Astrocyte (in vitro differentiated cells and primary cell): ENCODE measurements around the gene ADARB2. TPM values are rescaled to one million over a fixed set of nuclear protein-coding genes. Genes with fewer than 3 reads are reported as not detected.

Experiments used
- DNase-seq: peaks from one replicate; pipeline ENCODE4 v3.0.0-alpha.2; 2010; ENCODE audit warnings: low read depth
- FAIRE-seq: peaks from 2 replicates; lab custom pipeline; 2011; peaks lifted over from hg19 to GRCh38; lab: Jason Lieb, UNC
- H2AFZ ChIP-seq: 2 replicates; pipeline ENCODE4 v1.6.0; 2012; ENCODE audit warnings: low read depth, low read length, inconsistent platforms
- H3K27ac ChIP-seq: 2 replicates; pipeline ENCODE4 v1.5.1; 2011; ENCODE audit warnings: low read depth, low read length, inconsistent platforms
- H3K27me3 ChIP-seq: 2 replicates; pipeline ENCODE4 v1.6.0; 2011; ENCODE audit warnings: low read length, inconsistent platforms; ENCODE audit not compliant: insufficient read depth
- H3K36me3 ChIP-seq: 2 replicates; pipeline ENCODE4 v1.5.1; 2011; ENCODE audit warnings: low read length, inconsistent platforms; ENCODE audit not compliant: insufficient read depth
- H3K4me1 ChIP-seq: 2 replicates; pipeline ENCODE4 v1.5.1; 2011; ENCODE audit warnings: low read length, inconsistent platforms; ENCODE audit not compliant: insufficient read depth
- H3K4me2 ChIP-seq: 2 replicates; pipeline ENCODE4 v1.6.0; 2012; ENCODE audit warnings: low read length, inconsistent platforms
- H3K4me3 ChIP-seq: 2 replicates; pipeline ENCODE4 v1.5.1; 2011; ENCODE audit warnings: low read depth, mild to moderate bottlenecking, low read length, inconsistent platforms; ENCODE audit not compliant: insufficient read depth
- H3K79me2 ChIP-seq: 2 replicates; pipeline ENCODE4 v1.6.0; 2012; ENCODE audit warnings: mild to moderate bottlenecking, low read length, inconsistent platforms; ENCODE audit not compliant: insufficient read depth
- H3K9ac ChIP-seq: 2 replicates; pipeline ENCODE4 v1.6.0; 2012; ENCODE audit warnings: mild to moderate bottlenecking, low read length, inconsistent platforms
- H3K9me3 ChIP-seq: 2 replicates; pipeline ENCODE4 v1.5.1; 2012; ENCODE audit warnings: low read depth, mild to moderate bottlenecking, low read length, inconsistent platforms; ENCODE audit not compliant: insufficient read depth
- H4K20me1 ChIP-seq: 2 replicates; pipeline ENCODE4 v1.6.0; 2012; ENCODE audit warnings: low read length, inconsistent platforms; ENCODE audit not compliant: insufficient read depth
- H3K27ac Mint-ChIP-seq: one replicate; pipeline ENCODE4 v1.8.0; 2021; ENCODE audit warnings: mild to moderate bottlenecking, mixed read lengths; ENCODE audit not compliant: unreplicated experiment
- H3K27me3 Mint-ChIP-seq: one replicate; pipeline ENCODE4 v1.8.0; 2021; ENCODE audit warnings: low read depth, mixed read lengths; ENCODE audit not compliant: unreplicated experiment
- H3K36me3 Mint-ChIP-seq: one replicate; pipeline ENCODE4 v1.8.0; 2021; ENCODE audit warnings: low read depth, mixed read lengths; ENCODE audit not compliant: unreplicated experiment
- H3K4me1 Mint-ChIP-seq: one replicate; pipeline ENCODE4 v1.8.0; 2021; ENCODE audit warnings: low read depth, mixed read lengths; ENCODE audit not compliant: unreplicated experiment
- H3K4me3 Mint-ChIP-seq: one replicate; pipeline ENCODE4 v1.8.0; 2021; ENCODE audit warnings: mild to moderate bottlenecking, moderate library complexity, mixed read lengths; ENCODE audit not compliant: unreplicated experiment
- H3K9me3 Mint-ChIP-seq: one replicate; pipeline ENCODE4 v1.8.0; 2021; ENCODE audit warnings: mild to moderate bottlenecking, mixed read lengths; ENCODE audit not compliant: unreplicated experiment
- EZH2 ChIP-seq: IDR thresholded peaks from 2 replicates; pipeline ENCODE4 v1.6.1; 2012; ENCODE audit warnings: mild to moderate bottlenecking, low read length, inconsistent platforms; ENCODE audit not compliant: insufficient read depth
- total RNA-seq: library from RNA; stranded (reverse); gene quantifications from 2 replicates; pipeline ENCODE4 v1.2.1, GENCODE V29; 2021
- TF ChIP-seq, protein P1 (sequence below): IDR thresholded peaks from 2 replicates; pipeline ENCODE4 v1.5.1; 2011; ENCODE audit warnings: low read depth, mild to moderate bottlenecking, inconsistent platforms, low read length, moderate library complexity; ENCODE audit not compliant: insufficient read depth

ADARB2 gene
- total RNA-seq, 1 donor from 2014 or later: 0.18 TPM

- Histone ChIP-seq H3K4me1 (no peaks in the 10 kb centered on the region), H3K9ac (no peak overlapping the region), H3K27ac (no peak overlapping the region), H3K27me3 (no peaks in the 10 kb centered on the region), H2AFZ (no peak overlapping the region), H3K9me3 (peaks cover 11% of the 10 kb centered on the region), H3K79me2 (no peaks in the 10 kb centered on the region), H3K4me3 (no peak overlapping the region), H4K20me1 (no peaks in the 10 kb centered on the region), H3K4me2 (no peak overlapping the region), H3K36me3 (no peaks in the 10 kb centered on the region)
- Mint-ChIP-seq H3K36me3 (no peaks in the 10 kb centered on the region), H3K4me1 (peaks cover 8% of the 10 kb centered on the region), H3K27ac (no peak overlapping the region), H3K9me3 (peaks cover 10% of the 10 kb centered on the region), H3K27me3 (peaks cover 17% of the 10 kb centered on the region), H3K4me3 (no peak overlapping the region)
- FAIRE-seq: no peak
- no peak for DNase-seq
- TF ChIP-seq EZH2: no peak
- TF ChIP-seq, protein P1, sequence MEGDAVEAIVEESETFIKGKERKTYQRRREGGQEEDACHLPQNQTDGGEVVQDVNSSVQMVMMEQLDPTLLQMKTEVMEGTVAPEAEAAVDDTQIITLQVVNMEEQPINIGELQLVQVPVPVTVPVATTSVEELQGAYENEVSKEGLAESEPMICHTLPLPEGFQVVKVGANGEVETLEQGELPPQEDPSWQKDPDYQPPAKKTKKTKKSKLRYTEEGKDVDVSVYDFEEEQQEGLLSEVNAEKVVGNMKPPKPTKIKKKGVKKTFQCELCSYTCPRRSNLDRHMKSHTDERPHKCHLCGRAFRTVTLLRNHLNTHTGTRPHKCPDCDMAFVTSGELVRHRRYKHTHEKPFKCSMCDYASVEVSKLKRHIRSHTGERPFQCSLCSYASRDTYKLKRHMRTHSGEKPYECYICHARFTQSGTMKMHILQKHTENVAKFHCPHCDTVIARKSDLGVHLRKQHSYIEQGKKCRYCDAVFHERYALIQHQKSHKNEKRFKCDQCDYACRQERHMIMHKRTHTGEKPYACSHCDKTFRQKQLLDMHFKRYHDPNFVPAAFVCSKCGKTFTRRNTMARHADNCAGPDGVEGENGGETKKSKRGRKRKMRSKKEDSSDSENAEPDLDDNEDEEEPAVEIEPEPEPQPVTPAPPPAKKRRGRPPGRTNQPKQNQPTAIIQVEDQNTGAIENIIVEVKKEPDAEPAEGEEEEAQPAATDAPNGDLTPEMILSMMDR: no peak
Measured at GRCh38 chr10:1685699-1686490, 51.4 kb downstream of the ADARB2 start.

- Mint-ChIP-seq H3K36me3 (no peaks in the 10 kb centered on the region), H3K9me3 (peaks cover 10% of the 10 kb centered on the region), H3K27ac (no peak overlapping the region), H3K4me3 (no peak overlapping the region), H3K4me1 (peaks cover 7% of the 10 kb centered on the region), H3K27me3 (peaks cover 17% of the 10 kb centered on the region)
- H3K4me1 ChIP-seq: no peaks in the 10 kb centered on the region
- DNase-seq (no peak), FAIRE-seq (no peak)
- no peak overlapping the region for H3K9ac ChIP-seq
- no peak overlapping the region for H2AFZ ChIP-seq
- no peaks in the 10 kb centered on the region for H4K20me1 ChIP-seq
- H3K27me3 ChIP-seq: no peaks in the 10 kb centered on the region
- TF ChIP-seq, protein P1: no peak
- TF ChIP-seq EZH2: no peak
- no peaks in the 10 kb centered on the region for H3K36me3 ChIP-seq
- no peak overlapping the region for H3K4me3 ChIP-seq
- H3K79me2 ChIP-seq: no peaks in the 10 kb centered on the region
- no peak overlapping the region for H3K4me2 ChIP-seq
- peaks cover 11% of the 10 kb centered on the region for H3K9me3 ChIP-seq
- no peak overlapping the region for H3K27ac ChIP-seq
Measured at GRCh38 chr10:1684991-1685390, 52.3 kb downstream of the ADARB2 start.

- H3K4me1 ChIP-seq: no peaks in the 10 kb centered on the region
- H3K27ac ChIP-seq: no peak overlapping the region
- DNase-seq (no peak), FAIRE-seq (no peak)
- Mint-ChIP-seq H3K4me3 (no peak overlapping the region), H3K27ac (no peak overlapping the region), H3K4me1 (peaks cover 12% of the 10 kb centered on the region), H3K9me3 (peaks cover 8% of the 10 kb centered on the region), H3K36me3 (no peaks in the 10 kb centered on the region), H3K27me3 (peaks cover 22% of the 10 kb centered on the region)
- H3K27me3 ChIP-seq: no peaks in the 10 kb centered on the region
- H3K9ac ChIP-seq: no peak overlapping the region
- H3K36me3 ChIP-seq: no peaks in the 10 kb centered on the region
- no peak overlapping the region for H2AFZ ChIP-seq
- no peak overlapping the region for H3K4me2 ChIP-seq
- no peak overlapping the region for H3K4me3 ChIP-seq
- H3K9me3 ChIP-seq: peaks cover 14% of the 10 kb centered on the region
- H4K20me1 ChIP-seq: no peaks in the 10 kb centered on the region
- TF ChIP-seq EZH2: no peak
- H3K79me2 ChIP-seq: no peaks in the 10 kb centered on the region
Measured at GRCh38 chr10:1683649-1684048, 53.7 kb downstream of the ADARB2 start.
